ENCODE measurements around the gene SUPV3L1. TPM values are rescaled to one million over a fixed set of nuclear protein-coding genes. Genes with fewer than 3 reads are reported as not detected.

SUPV3L1 gene
- total and polyA plus RNA-seq, 9 of the 15 experiments (the other 6 are each of a cell fraction or from before 2014, with no cell fraction given): 45.2 to 156 (median 92.6) TPM

GRCh38 chr10:69179743-69180524 lies at the start of gene SUPV3L1 (continued):
- peak; percentile 86; the same call in 1 of the 2 replicates for TF ChIP-seq CBX1 (IDR thresholded peaks at IDR 0.05; ENCODE audit: low read depth)
- no peak for TF ChIP-seq ARID3B (CRISPR knock-in tag; IDR thresholded peaks at IDR 0.05; ENCODE audit: borderline replicate concordance)
- no peak; the same call in 1 of the 2 replicates for TF ChIP-seq RHOXF2B (CRISPR knock-in tag; conservative IDR thresholded peaks at IDR 0.05)
- no peak for TF ChIP-seq SRSF9 (IDR thresholded peaks at IDR 0.05; ENCODE audit: borderline replicate concordance, low read depth, low read length)
- TF ChIP-seq HMGN3 (IDR thresholded peaks at IDR 0.05; ENCODE audit: borderline replicate concordance, extremely low read depth, insufficient read length, low read depth, low read length): peak; percentile 48
- peak; percentile 95 for TF ChIP-seq REST (IDR thresholded peaks at IDR 0.05; ENCODE audit: borderline replicate concordance)
- TF ChIP-seq REST (CRISPR knock-in tag; IDR thresholded peaks at IDR 0.05; ENCODE audit: low read depth): no peak; the same call in 1 of the 2 replicates
- TF ChIP-seq GTF2A2 (tag; IDR thresholded peaks at IDR 0.05): no peak
- TF ChIP-seq IFI16 (CRISPR knock-in tag; IDR thresholded peaks at IDR 0.05): no peak
- peak; percentile 84 for TF ChIP-seq TFAP4 (CRISPR knock-in tag; IDR thresholded peaks at IDR 0.05; ENCODE audit: borderline replicate concordance)
- 0 out of 2 replicates have a peak, but pooled peaks have one; percentile 50 for TF ChIP-seq NR2F6 (CRISPR knock-in tag; IDR thresholded peaks at IDR 0.05)
- TF ChIP-seq ZNF224 (CRISPR knock-in tag; IDR thresholded peaks at IDR 0.05): no peak
- no peak for TF ChIP-seq ZFP30 (CRISPR knock-in tag; IDR thresholded peaks at IDR 0.05; ENCODE audit: borderline replicate concordance)
- no peak; a peak in 1 of 4 replicates for TF ChIP-seq TRIM24 (IDR thresholded peaks at IDR 0.05)
- TF ChIP-seq GATA2 (CRISPR knock-in tag; IDR thresholded peaks at IDR 0.05): no peak
- peak; percentile 92 to 98; a peak in 3 of 4 replicates for TF ChIP-seq SIN3A (IDR thresholded peaks at IDR 0.05; ENCODE audit: borderline replicate concordance in 2 of 2, control insufficient read depth in 1 of 2, low read depth in 2 of 2, low read length in 2 of 2)
- 0 out of 2 replicates have a peak, but pooled peaks have one; percentile 13 for TF ChIP-seq DNMT1 (IDR thresholded peaks at IDR 0.05)

Data from K562 (cell line).